GM12878 (cell line): ENCODE results near the gene SCARB2.

Source experiments
- CHD1 ChIP-seq: IDR thresholded peaks from 2 replicates; pipeline ENCODE4 v1.6.1; 2012; ENCODE audit warnings: low read depth, low read length, improper control_type of control experiment
- CTCF ChIP-seq, 3 experiments: IDR thresholded peaks in 2 of 3; conservative IDR thresholded peaks in 1 of 3; 2 replicates each; pipeline ENCODE4 v1.5.1; 2011; ENCODE audit warnings: low read depth in 3 of 3, low read length in 3 of 3, mild to moderate bottlenecking in 3 of 3, control low read depth in 2 of 3, moderate library complexity in 2 of 3, inconsistent platforms in 1 of 3, mixed read lengths in 1 of 3; ENCODE audit not compliant: control insufficient read depth in 2 of 3, insufficient read depth in 1 of 3; ENCODE audit errors: extremely low read depth in 1 of 3
- CUX1 ChIP-seq: IDR thresholded peaks from 2 replicates; pipeline ENCODE4 v1.6.1; 2012; ENCODE audit warnings: improper control_type of control experiment, low read depth, low read length; ENCODE audit not compliant: insufficient replicate concordance
- ESRRA ChIP-seq: IDR thresholded peaks from 2 replicates; pipeline ENCODE4 v1.6.1; 2012; ENCODE audit warnings: mild to moderate bottlenecking, low read length, improper control_type of control experiment
- EZH2 ChIP-seq: IDR thresholded peaks from 2 replicates; pipeline ENCODE4 v1.6.1; 2012; ENCODE audit warnings: low read depth, mild to moderate bottlenecking, control low read depth, inconsistent platforms, low read length, borderline replicate concordance; ENCODE audit not compliant: control insufficient read depth
- LARP7 ChIP-seq: fragments of 450-650 bp; IDR thresholded peaks from 2 replicates; pipeline ENCODE4 v1.6.1; 2017; ENCODE audit warnings: mild to moderate bottlenecking
- SKIL ChIP-seq: fragments of 450-650 bp; IDR thresholded peaks from 2 replicates; pipeline ENCODE4 v1.6.1; 2017; ENCODE audit warnings: mild to moderate bottlenecking, low read depth, inconsistent platforms; ENCODE audit not compliant: poor library complexity, severe bottlenecking
- SRF ChIP-seq, 2 experiments: IDR thresholded peaks; 2 replicates each; pipeline ENCODE4 v1.6.1; 2011; ENCODE audit warnings: low read depth in 2 of 2, low read length in 2 of 2, mild to moderate bottlenecking in 1 of 2, moderate library complexity in 1 of 2
- TAF1 ChIP-seq: IDR thresholded peaks from 2 replicates; pipeline ENCODE4 v1.6.1; 2011; ENCODE audit warnings: mild to moderate bottlenecking, low read depth, low read length, borderline replicate concordance
- ZZZ3 ChIP-seq: IDR thresholded peaks from 2 replicates; pipeline ENCODE4 v1.6.1; 2011; ENCODE audit warnings: low read depth; ENCODE audit not compliant: control insufficient read depth, insufficient read length

GRCh38 chr4:76120199-76120598 is 93.4 kb downstream of the SCARB2 start:
- TF ChIP-seq ZZZ3 = no peak
- TF ChIP-seq TAF1 = no peak
- TF ChIP-seq CTCF (IDR thresholded peaks at IDR 0.05 in 2 of 3, conservative IDR thresholded peaks at IDR 0.05 in 1 of 3; ENCODE audit: control insufficient read depth in 2 of 3, extremely low read depth in 1 of 3, insufficient read depth in 1 of 3, low read depth in 3 of 3, low read length in 3 of 3) = no peak
- TF ChIP-seq LARP7 = no peak
- TF ChIP-seq EZH2 = no peak
- TF ChIP-seq CHD1 = no peak
- no peak for TF ChIP-seq SRF (IDR thresholded peaks at IDR 0.05; ENCODE audit: low read depth in 2 of 2, low read length in 2 of 2)
- no peak for TF ChIP-seq CUX1
- no peak for TF ChIP-seq SKIL
- TF ChIP-seq ESRRA = no peak
